Measurements from ENCODE around the gene JAG1. TPM values are rescaled to one million over a fixed set of nuclear protein-coding genes. Genes with fewer than 3 reads are reported as not detected.
A peak's percentile ranks its signal among the peaks of the same experiment; 100 is the strongest.

JAG1 gene
- total RNA-seq, 2 donors from 2014 or later = 32.4 to 42.3 TPM

- intact Hi-C loops (cut with DNase I) = no loop called here
- ATAC-seq = peak; percentile 41 to 45
- no peak for DNase-seq
Measured at GRCh38 chr20:10659651-10660601, 13.9 kb downstream of the JAG1 start.

- ATAC-seq = no peak
- intact Hi-C loops (cut with DNase I) = no loop called here
- no peak for DNase-seq
Measured at GRCh38 chr20:10658876-10659632, 14.7 kb downstream of the JAG1 start.

GRCh38 chr20:10658051-10658823 lies 15.6 kb downstream of the JAG1 start:
- ATAC-seq (no peak), DNase-seq (no peak)
- intact Hi-C loops (cut with DNase I) = no loop called here

GRCh38 chr20:10657453-10657852 lies 16.3 kb downstream of the JAG1 start:
- DNase-seq (no peak), ATAC-seq (no peak)
- intact Hi-C loops (cut with DNase I) = no loop called here

- intact Hi-C loops (cut with DNase I) = no loop called here
- DNase-seq (no peak), ATAC-seq (no peak)
Measured at GRCh38 chr20:10655720-10656669, 17.8 kb downstream of the JAG1 start.

- intact Hi-C loops (cut with DNase I) = no loop called here
- DNase-seq (no peak), ATAC-seq (peak in 1 of 2 donors; percentile 5)
Measured at GRCh38 chr20:10654630-10655029, 19.2 kb downstream of the JAG1 start.

GRCh38 chr20:10654250-10654610 lies 19.6 kb downstream of the JAG1 start:
- no peak for DNase-seq
- intact Hi-C loops (cut with DNase I) = no loop called here
- no peak for ATAC-seq

GRCh38 chr20:10653599-10654249 lies 20.1 kb downstream of the JAG1 start:
- DNase-seq (peak; percentile 52), ATAC-seq (peak; percentile 55 to 66)
- intact Hi-C loops (cut with DNase I) = no loop called here

- ATAC-seq (peak; percentile 13 to 57), DNase-seq (no peak)
- intact Hi-C loops (cut with DNase I) = no loop called here
Measured at GRCh38 chr20:10652660-10653261, 21.0 kb downstream of the JAG1 start.

GRCh38 chr20:10652185-10652584 lies 21.6 kb downstream of the JAG1 start:
- no peak for ATAC-seq
- DNase-seq = no peak
- intact Hi-C loops (cut with DNase I) = no loop called here

- ATAC-seq (peak in 1 of 2 donors; percentile 8), DNase-seq (peak; percentile 41)
- intact Hi-C loops (cut with DNase I) = no loop called here
Measured at GRCh38 chr20:10651227-10651990, 22.4 kb downstream of the JAG1 start.

- intact Hi-C loops (cut with DNase I) = loop anchor here in 1 of 2 donors (5.0 kb wide), 1 partner anchor 97 kb away; no protein-coding TSS in a partner anchor
- DNase-seq (peak; percentile 8), ATAC-seq (no peak)
Measured at GRCh38 chr20:10649797-10650160, 24.0 kb downstream of the JAG1 start.

GRCh38 chr20:10649080-10649796 lies 24.6 kb downstream of the JAG1 start:
- no peak for DNase-seq
- intact Hi-C loops (cut with DNase I) = loop anchor here in 1 of 2 donors (5.0 kb wide), 1 partner anchor 97 kb away; no protein-coding TSS in a partner anchor
- no peak for ATAC-seq

- ATAC-seq = no peak
- no peak for DNase-seq
- intact Hi-C loops (cut with DNase I) = loop anchor here in 1 of 2 donors (5.0 kb wide), 1 partner anchor 96 kb away; no protein-coding TSS in a partner anchor
Measured at GRCh38 chr20:10648651-10649050, 25.1 kb downstream of the JAG1 start.

- ATAC-seq (no peak), DNase-seq (no peak)
- intact Hi-C loops (cut with DNase I) = loop anchor here in 1 of 2 donors (5.0 kb wide), 1 partner anchor 96 kb away; no protein-coding TSS in a partner anchor
Measured at GRCh38 chr20:10647909-10648308, 25.9 kb downstream of the JAG1 start.

GRCh38 chr20:10647471-10647870 lies 26.3 kb downstream of the JAG1 start:
- ATAC-seq (no peak), DNase-seq (no peak)
- intact Hi-C loops (cut with DNase I) = loop anchor here in 1 of 2 donors (5.0 kb wide), 1 partner anchor 95 kb away; no protein-coding TSS in a partner anchor

Measured in left cardiac atrium (tissue), 4 donors.